ENCODE data around the gene P3R3URF.

The P3R3URF gene

DNA sequence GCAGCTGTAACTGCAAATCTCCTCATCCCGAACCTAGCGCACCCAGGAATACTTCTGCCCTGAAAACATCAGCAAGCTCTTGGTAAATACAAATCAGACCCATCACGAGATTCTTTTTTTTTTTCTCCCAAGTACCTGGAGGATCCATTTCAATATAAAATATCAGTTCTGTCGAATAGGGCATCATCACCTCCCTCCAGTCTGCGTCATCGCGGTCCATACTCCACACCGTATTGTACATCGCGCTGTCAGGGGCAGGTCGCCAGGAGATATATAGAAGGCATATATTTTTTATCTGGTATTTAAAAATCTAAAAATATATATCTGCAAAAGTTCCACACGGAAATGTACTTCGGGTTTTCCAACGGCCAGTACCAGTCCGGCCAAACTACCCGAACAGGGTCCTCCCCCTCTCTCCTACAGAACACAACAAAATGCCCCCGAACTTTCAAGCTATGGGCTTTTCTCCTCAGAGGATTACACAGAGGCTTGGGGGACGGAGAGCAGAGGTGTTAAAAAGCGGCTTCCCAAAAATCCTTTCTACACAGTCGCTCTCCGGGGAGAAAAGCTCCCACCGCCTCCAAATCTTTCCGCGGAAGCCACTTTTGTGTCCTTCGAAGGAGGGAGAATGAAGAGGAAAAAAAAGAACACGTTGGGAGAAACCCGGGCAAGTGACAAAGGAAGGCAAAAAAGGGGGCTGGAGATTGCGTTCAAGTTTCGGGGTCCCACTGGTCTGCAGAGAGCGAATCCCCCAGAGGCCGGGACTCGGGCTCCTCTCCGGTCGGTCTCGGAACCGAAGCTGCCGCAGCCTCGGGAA, 44.4 kb downstream of the P3R3URF start:
- no peak for DNase-seq

DNA sequence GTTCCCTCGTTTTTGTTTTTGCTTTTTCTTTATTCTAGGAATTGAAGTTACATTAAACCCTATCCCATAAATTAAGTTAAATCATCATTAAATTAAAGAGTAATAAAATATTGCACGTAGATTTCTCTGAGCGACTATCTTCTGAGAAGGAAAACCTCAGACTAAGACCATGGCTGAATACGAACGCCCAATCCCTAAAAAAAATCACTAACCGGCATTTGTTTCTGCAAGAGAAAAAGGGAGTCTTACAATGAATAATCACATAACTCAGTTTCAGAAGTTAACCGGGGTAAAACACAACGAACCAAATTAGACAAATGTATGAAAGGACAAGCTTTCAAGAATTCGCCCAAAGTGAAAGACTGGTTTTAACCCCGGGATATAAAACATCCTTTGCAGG, 45.2 kb downstream of the P3R3URF start:
- no peak for DNase-seq

DNA sequence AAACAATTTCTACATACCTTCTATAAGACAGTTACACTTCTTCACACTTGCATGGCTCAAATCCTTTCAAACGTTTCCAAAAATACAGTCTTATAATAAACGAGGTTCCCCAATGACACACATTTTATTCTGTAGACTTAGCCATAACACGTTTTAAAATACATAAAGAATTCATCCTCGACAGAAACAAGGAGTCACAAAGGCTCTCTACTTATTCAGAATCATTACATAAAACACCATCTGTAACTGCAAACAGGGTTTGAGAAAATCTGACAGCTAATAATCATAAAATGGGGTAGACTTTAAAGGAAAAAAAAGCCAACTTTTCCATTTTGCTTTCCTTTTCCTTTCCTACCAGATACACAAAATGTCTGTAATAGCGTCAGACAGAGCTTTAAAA, 45.7 kb downstream of the P3R3URF start:
- no peak for DNase-seq

DNA sequence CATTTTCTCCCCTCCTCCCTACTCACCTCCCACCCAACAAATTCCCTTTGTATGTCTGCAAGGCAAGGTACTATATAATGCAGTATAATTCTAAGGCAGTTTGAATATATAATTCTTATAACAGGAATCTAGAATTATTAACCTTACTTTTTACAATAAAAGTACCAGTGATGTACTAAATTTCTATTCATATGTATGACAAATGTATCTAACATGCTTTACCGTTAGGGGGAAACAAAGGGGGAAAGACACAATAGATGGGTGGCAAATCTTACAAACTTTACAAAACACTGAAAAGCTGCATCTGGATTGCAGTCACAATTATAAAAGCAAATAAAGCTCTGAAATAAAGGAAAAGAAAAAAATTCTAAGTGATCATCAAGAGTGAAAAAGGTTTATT, 46.2 kb downstream of the P3R3URF start:
- DNase-seq: no peak

DNA sequence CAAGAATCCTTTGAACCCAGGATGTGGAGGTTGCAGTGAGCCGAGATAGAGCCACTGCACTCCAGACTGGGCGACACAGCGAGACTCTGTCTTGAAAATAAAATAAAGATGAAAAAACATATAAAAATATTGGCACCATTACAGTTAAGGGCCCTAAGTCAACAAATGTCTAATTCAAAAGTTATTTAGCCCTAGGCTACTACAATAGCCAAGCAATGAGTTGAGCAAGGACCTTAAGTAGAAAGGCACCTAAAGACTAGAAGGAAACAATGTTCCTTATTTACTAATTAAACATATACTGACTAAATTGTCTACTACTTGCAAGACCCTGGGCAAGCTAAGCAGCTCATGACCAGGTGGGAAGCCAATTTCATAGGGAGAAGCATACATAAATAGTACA, 47.9 kb downstream of the P3R3URF start:
- no peak for DNase-seq
